Liver (tissue), 9 donors: ENCODE measurements around the gene SLC22A5. TPM values are rescaled to one million over a fixed set of nuclear protein-coding genes. Genes with fewer than 3 reads are reported as not detected.

Experiments
- DNase-seq: peaks from one replicate; pipeline ENCODE4 v3.0.0-alpha.2; 2017; ENCODE audit warnings: low spot score
- H3K27ac ChIP-seq, 2 donors: one replicate each; pipeline ENCODE4 v1.7.0; 2013; ENCODE audit warnings: inconsistent platforms in 2 of 2, low read length in 2 of 2, control low read depth in 1 of 2, low read depth in 1 of 2, mild to moderate bottlenecking in 1 of 2
- H3K27me3 ChIP-seq, 4 donors: one replicate each; pipeline versions ENCODE4 v1.6.1 to v1.7.0; 2013; ENCODE audit warnings: low read length in 3 of 4, inconsistent platforms in 1 of 4, mild to moderate bottlenecking in 1 of 4, moderate library complexity in 1 of 4; ENCODE audit not compliant: control insufficient read depth in 4 of 4, insufficient read depth in 4 of 4
- H3K36me3 ChIP-seq, 4 donors: one replicate each; pipeline versions ENCODE4 v1.6.1 to v1.7.0; 2013; ENCODE audit warnings: low read length in 3 of 4, mild to moderate bottlenecking in 3 of 4, low read depth in 1 of 4, moderate library complexity in 1 of 4; ENCODE audit not compliant: control insufficient read depth in 4 of 4, insufficient read depth in 3 of 4
- H3K4me1 ChIP-seq, 4 donors: one replicate each; pipeline versions ENCODE4 v1.6.1 to v1.7.0; 2013; ENCODE audit warnings: low read length in 3 of 4, mild to moderate bottlenecking in 3 of 4, moderate library complexity in 1 of 4; ENCODE audit not compliant: control insufficient read depth in 4 of 4, insufficient read depth in 4 of 4
- H3K4me3 ChIP-seq, 3 donors: one replicate each; pipeline versions ENCODE4 v1.6.1 to v1.7.0; 2013; ENCODE audit warnings: low read length in 3 of 3, control low read depth in 1 of 3, low read depth in 1 of 3, mild to moderate bottlenecking in 1 of 3
- H3K9ac ChIP-seq, 2 donors: one replicate each; pipeline ENCODE4 v1.7.0; 2013; ENCODE audit warnings: low read length in 2 of 2, mild to moderate bottlenecking in 2 of 2, moderate library complexity in 2 of 2, control low read depth in 1 of 2, low read depth in 1 of 2
- H3K9me3 ChIP-seq, 4 donors: one replicate each; pipeline versions ENCODE4 v1.6.1 to v1.7.0; 2013; ENCODE audit warnings: low read length in 3 of 4; ENCODE audit not compliant: control insufficient read depth in 4 of 4
- ATF3 ChIP-seq: IDR thresholded peaks from 2 replicates; pipeline ENCODE4 v1.6.1; 2016; ENCODE audit warnings: antibody characterized with exemption
- EGR1 ChIP-seq, 2 donors: IDR thresholded peaks; 2 replicates each; pipeline ENCODE4 v1.6.1; 2016 to 2018; ENCODE audit warnings: antibody characterized with exemption in 2 of 2, low read depth in 2 of 2
- FOXA1 ChIP-seq: IDR thresholded peaks from 2 replicates; pipeline ENCODE4 v1.6.1; 2016; ENCODE audit warnings: antibody characterized with exemption
- FOXA2 ChIP-seq: IDR thresholded peaks from 2 replicates; pipeline ENCODE4 v1.6.1; 2016; ENCODE audit warnings: antibody characterized with exemption
- GABPA ChIP-seq, 2 donors: IDR thresholded peaks in 1 of 2; conservative IDR thresholded peaks in 1 of 2; 2 replicates each; pipeline ENCODE4 v1.6.1; 2016; ENCODE audit warnings: antibody characterized with exemption in 2 of 2, mild to moderate bottlenecking in 1 of 2, moderate library complexity in 1 of 2
- HNF4A ChIP-seq, 2 donors: conservative IDR thresholded peaks; 2 replicates each; pipeline ENCODE4 v1.6.1; 2016; ENCODE audit warnings: antibody characterized with exemption in 2 of 2, mild to moderate bottlenecking in 2 of 2
- HNF4G ChIP-seq: IDR thresholded peaks from 2 replicates; pipeline ENCODE4 v1.6.1; 2016; ENCODE audit warnings: antibody characterized with exemption
- JUND ChIP-seq, 2 donors: IDR thresholded peaks; 2 replicates each; pipeline ENCODE4 v1.6.1; 2016; ENCODE audit warnings: antibody characterized with exemption in 2 of 2
- MAX ChIP-seq: IDR thresholded peaks from 2 replicates; pipeline ENCODE4 v1.6.1; 2016; ENCODE audit warnings: antibody characterized with exemption
- NR2F2 ChIP-seq: IDR thresholded peaks from 2 replicates; pipeline ENCODE4 v1.6.1; 2016; ENCODE audit warnings: antibody characterized with exemption
- RAD21 ChIP-seq, 2 donors: IDR thresholded peaks; 2 replicates each; pipeline ENCODE4 v1.6.1; 2016; ENCODE audit warnings: antibody characterized with exemption in 2 of 2, mild to moderate bottlenecking in 2 of 2
- REST ChIP-seq: IDR thresholded peaks from 2 replicates; pipeline ENCODE4 v1.6.1; 2016; ENCODE audit warnings: antibody characterized with exemption, mild to moderate bottlenecking
- RXRA ChIP-seq, 2 donors: IDR thresholded peaks; 2 replicates each; pipeline ENCODE4 v1.6.1; 2017 to 2018; ENCODE audit warnings: antibody characterized with exemption in 2 of 2, mild to moderate bottlenecking in 1 of 2
- SP1 ChIP-seq: IDR thresholded peaks from 2 replicates; pipeline ENCODE4 v1.6.1; 2018; ENCODE audit warnings: antibody characterized with exemption, mild to moderate bottlenecking
- TAF1 ChIP-seq: conservative IDR thresholded peaks from 2 replicates; pipeline ENCODE4 v1.6.1; 2016; ENCODE audit warnings: antibody characterized with exemption, mild to moderate bottlenecking
- YY1 ChIP-seq: IDR thresholded peaks from 2 replicates; pipeline ENCODE4 v1.6.1; 2016; ENCODE audit warnings: antibody characterized with exemption, mild to moderate bottlenecking
- WGBS: extraction: QIAGEN DNeasy Blood & Tissue Kit; methylation state at CpG from one replicate; pipeline ENCODE4 v1.1.7; 2013; 5-methylcytosine and 5-hydroxymethylcytosine counted together
- polyA plus RNA-seq, 2 donors: library from polyadenylated mRNA; stranded (reverse) in 1 of 2; unstranded in 1 of 2; fragments of 200-250 nt in 1 of 2; fragments of >200 nt in 1 of 2; fragmentation: Nextera tagmentation in 1 of 2; extraction: Ambion mirVana in 1 of 2; gene quantifications; one replicate each; pipeline versions ENCODE4 v1.2.1 to v1.2.3, GENCODE V29; 2013 to 2015
- total RNA-seq, 2 donors: library from RNA; depleted of rRNA; stranded (reverse); fragments of >200 nt; gene quantifications; one replicate each; pipeline ENCODE4 v1.2.3, GENCODE V29; 2014
- TF ChIP-seq, protein P1 (sequence below): fragments of 150-350 bp; IDR thresholded peaks from 2 replicates; pipeline ENCODE4 v1.5.1; 2017; ENCODE audit warnings: improper control_type of control experiment, low read depth, low read length; ENCODE audit not compliant: missing input control
- TF ChIP-seq, protein P2 (sequence below): IDR thresholded peaks from 2 replicates; pipeline ENCODE4 v1.6.1; 2016; ENCODE audit warnings: antibody characterized with exemption
- donor health status: healthy.
- donor health status: healthy.
- donor health status: healthy.
- donor health status: healthy.
- donor health status: healthy.

SLC22A5 gene
- total and polyA plus RNA-seq, 4 donors, result 3.4 to 12.7 (median 8.5) TPM

DNA sequence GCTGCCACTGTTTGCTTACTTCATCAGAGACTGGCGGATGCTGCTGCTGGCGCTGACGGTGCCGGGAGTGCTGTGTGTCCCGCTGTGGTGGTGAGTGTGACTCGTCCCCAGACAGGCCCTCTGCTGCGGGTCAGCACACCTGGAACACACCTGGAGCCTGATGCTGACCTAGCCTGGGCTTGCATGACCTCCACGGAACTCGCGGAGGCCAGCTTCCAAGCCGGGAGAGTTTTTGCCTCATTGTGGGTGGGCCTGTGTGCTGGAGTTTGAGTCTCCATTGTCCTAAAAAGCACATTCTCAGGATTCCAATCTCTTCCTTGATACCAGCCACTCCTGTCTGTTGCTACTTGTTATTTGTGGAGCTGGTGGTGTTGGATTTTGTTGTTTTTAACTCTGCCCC, 47.2 kb upstream of the SLC22A5 start:
- TF ChIP-seq YY1 (no peak), FOXA1 (no peak), FOXA2 (no peak), EGR1 (IDR thresholded peaks at IDR 0.05; ENCODE audit: low read depth in 2 of 2) (no peak), RXRA (IDR thresholded peaks at IDR 0.05) (no peak), HNF4A (conservative IDR thresholded peaks at IDR 0.05) (no peak), NR2F2 (no peak), RAD21 (IDR thresholded peaks at IDR 0.05) (no peak), ATF3 (no peak), HNF4G (no peak), REST (no peak), JUND (IDR thresholded peaks at IDR 0.05) (no peak), MAX (no peak), GABPA (IDR thresholded peaks at IDR 0.05 in 1 of 2, conservative IDR thresholded peaks at IDR 0.05 in 1 of 2) (no peak), TAF1 (no peak), SP1 (no peak)
- TF ChIP-seq, protein P1, sequence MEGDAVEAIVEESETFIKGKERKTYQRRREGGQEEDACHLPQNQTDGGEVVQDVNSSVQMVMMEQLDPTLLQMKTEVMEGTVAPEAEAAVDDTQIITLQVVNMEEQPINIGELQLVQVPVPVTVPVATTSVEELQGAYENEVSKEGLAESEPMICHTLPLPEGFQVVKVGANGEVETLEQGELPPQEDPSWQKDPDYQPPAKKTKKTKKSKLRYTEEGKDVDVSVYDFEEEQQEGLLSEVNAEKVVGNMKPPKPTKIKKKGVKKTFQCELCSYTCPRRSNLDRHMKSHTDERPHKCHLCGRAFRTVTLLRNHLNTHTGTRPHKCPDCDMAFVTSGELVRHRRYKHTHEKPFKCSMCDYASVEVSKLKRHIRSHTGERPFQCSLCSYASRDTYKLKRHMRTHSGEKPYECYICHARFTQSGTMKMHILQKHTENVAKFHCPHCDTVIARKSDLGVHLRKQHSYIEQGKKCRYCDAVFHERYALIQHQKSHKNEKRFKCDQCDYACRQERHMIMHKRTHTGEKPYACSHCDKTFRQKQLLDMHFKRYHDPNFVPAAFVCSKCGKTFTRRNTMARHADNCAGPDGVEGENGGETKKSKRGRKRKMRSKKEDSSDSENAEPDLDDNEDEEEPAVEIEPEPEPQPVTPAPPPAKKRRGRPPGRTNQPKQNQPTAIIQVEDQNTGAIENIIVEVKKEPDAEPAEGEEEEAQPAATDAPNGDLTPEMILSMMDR, result no peak
- TF ChIP-seq, protein P2, sequence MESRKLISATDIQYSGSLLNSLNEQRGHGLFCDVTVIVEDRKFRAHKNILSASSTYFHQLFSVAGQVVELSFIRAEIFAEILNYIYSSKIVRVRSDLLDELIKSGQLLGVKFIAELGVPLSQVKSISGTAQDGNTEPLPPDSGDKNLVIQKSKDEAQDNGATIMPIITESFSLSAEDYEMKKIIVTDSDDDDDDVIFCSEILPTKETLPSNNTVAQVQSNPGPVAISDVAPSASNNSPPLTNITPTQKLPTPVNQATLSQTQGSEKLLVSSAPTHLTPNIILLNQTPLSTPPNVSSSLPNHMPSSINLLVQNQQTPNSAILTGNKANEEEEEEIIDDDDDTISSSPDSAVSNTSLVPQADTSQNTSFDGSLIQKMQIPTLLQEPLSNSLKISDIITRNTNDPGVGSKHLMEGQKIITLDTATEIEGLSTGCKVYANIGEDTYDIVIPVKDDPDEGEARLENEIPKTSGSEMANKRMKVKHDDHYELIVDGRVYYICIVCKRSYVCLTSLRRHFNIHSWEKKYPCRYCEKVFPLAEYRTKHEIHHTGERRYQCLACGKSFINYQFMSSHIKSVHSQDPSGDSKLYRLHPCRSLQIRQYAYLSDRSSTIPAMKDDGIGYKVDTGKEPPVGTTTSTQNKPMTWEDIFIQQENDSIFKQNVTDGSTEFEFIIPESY, result no peak
- Histone ChIP-seq H3K36me3 (peaks cover 0 to 8% (median 2%) of the 10 kb centered on the region in 4 donors), H3K4me1 (peaks cover 0 to 19% (median 8%) of the 10 kb centered on the region in 4 donors), H3K27ac (no peak overlapping the region), H3K4me3 (no peak overlapping the region), H3K9me3 (no peaks in the 10 kb centered on the region), H3K27me3 (no peaks in the 10 kb centered on the region), H3K9ac (no peak overlapping the region)
- no peak for DNase-seq
- 90% methylated on average over 11 of the region's 11 CpGs for WGBS
